H1 (cell line): ENCODE results near the gene PHLDB3. TPM values are rescaled to one million over a fixed set of nuclear protein-coding genes. Genes with fewer than 3 reads are reported as not detected.

ENCODE experiments used
- CEBPB ChIP-seq: IDR thresholded peaks from 2 replicates; pipeline ENCODE4 v1.6.1; 2012; ENCODE audit warnings: low read depth, low read length
- CHD2 ChIP-seq: IDR thresholded peaks from 2 replicates; pipeline ENCODE4 v1.6.1; 2012; ENCODE audit warnings: low read length, improper control_type of control experiment
- TAF1 ChIP-seq: IDR thresholded peaks from 2 replicates; pipeline ENCODE4 v1.6.1; 2011; ENCODE audit warnings: mild to moderate bottlenecking, low read depth, low read length
- TAF7 ChIP-seq: optimal IDR thresholded peaks from 2 replicates; pipeline ENCODE3; 2011; ENCODE audit warnings: low read depth, mild to moderate bottlenecking, inconsistent platforms, low read length, moderate library complexity, borderline replicate concordance
- polyA plus RNA-seq, 7 experiments: library from polyadenylated mRNA; depleted of rRNA in 3 of 7; stranded (reverse) in 5 of 7; unstranded in 2 of 7; fragments of >200 nt in 5 of 7; fragments of 200-250 nt in 2 of 7; gene quantifications; 1 replicate in 5 of 7; 2 replicates in 1 of 7; 4 replicates in 1 of 7; pipeline versions ENCODE4 v1.2.1 to v1.2.3, GENCODE V29; 2011 to 2013; ENCODE audit warnings: missing spikeins in 2 of 7, mixed read lengths in 2 of 7
- total RNA-seq: library from RNA; stranded (reverse); fragmentation: NEBNext Ultra II Directional; extraction: Animal tissue kit (Norgen Biotek cat#: 25700); gene quantifications from 2 replicates; pipeline ENCODE4 v1.2.1, GENCODE V29; 2021

PHLDB3 gene
- total and polyA plus RNA-seq, 2 of the 8 experiments (the other 6 are each of a cell fraction or from before 2014, with no cell fraction given) = 4.0 to 8.5 TPM

- no peak for TF ChIP-seq TAF7
- no peak for TF ChIP-seq TAF1
- TF ChIP-seq CHD2 = no peak
- TF ChIP-seq CEBPB = no peak
- TF ChIP-seq, all 59 proteins: peak for 0
Measured at GRCh38 chr19:43455321-43456113, 49.0 kb downstream of the PHLDB3 start (continued).
